ENCODE results near the gene PLCL2. TPM values are rescaled to one million over a fixed set of nuclear protein-coding genes. Genes with fewer than 3 reads are reported as not detected.

The PLCL2 gene
- total RNA-seq, 2 donors from 2014 or later, result 17.8 to 20.5 TPM

- ATAC-seq, result no peak
- no peak for DNase-seq (ENCODE audit: low spot score in 2 of 2)
- no peak overlapping the region for H3K27ac Mint-ChIP-seq
- peaks cover 66 to 68% of the 10 kb centered on the region in 2 donors for H3K36me3 Mint-ChIP-seq
- H3K9me3 Mint-ChIP-seq, result peaks cover 8 to 19% of the 10 kb centered on the region in 2 donors
Measured at GRCh38 chr3:17047894-17048293, 163.1 kb downstream of the PLCL2 start.

GRCh38 chr3:17050071-17050470 lies 165.3 kb downstream of the PLCL2 start:
- peaks cover 8 to 19% of the 10 kb centered on the region in 2 donors for H3K9me3 Mint-ChIP-seq
- H3K27ac Mint-ChIP-seq, result no peak overlapping the region
- no peak for ATAC-seq

DNA sequence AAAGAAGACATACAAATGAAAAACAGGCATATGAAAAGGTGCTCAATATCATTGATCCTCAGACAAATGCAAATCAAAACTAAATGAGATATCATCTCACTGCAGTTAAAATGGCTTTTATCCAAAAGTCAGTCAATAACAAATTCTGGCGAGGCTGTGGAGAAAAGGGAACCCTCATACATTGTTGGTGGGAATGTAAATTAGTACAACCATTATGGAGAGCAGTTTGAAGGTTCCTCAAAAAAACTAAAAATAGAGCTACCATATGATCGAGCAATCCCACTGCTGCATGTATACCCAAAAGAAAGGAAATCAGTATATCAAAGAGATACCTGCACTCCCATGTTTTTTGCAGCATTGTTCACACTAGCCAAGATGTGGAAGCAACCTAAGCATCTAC lies 165.8 kb downstream of the PLCL2 start:
- no peak overlapping the region for H3K27ac Mint-ChIP-seq
- H3K36me3 Mint-ChIP-seq, result peaks cover 67 to 78% of the 10 kb centered on the region in 2 donors
- ATAC-seq (no peak), DNase-seq (ENCODE audit: low spot score in 2 of 2) (no peak)
- peaks cover 8 to 19% of the 10 kb centered on the region in 2 donors for H3K9me3 Mint-ChIP-seq

More at GRCh38 chr3:17050071-17050470, 165.3 kb downstream of the PLCL2 start:
- peaks cover 71 to 78% of the 10 kb centered on the region in 2 donors for H3K36me3 Mint-ChIP-seq
- no peak for DNase-seq (ENCODE audit: low spot score in 2 of 2)

DNA sequence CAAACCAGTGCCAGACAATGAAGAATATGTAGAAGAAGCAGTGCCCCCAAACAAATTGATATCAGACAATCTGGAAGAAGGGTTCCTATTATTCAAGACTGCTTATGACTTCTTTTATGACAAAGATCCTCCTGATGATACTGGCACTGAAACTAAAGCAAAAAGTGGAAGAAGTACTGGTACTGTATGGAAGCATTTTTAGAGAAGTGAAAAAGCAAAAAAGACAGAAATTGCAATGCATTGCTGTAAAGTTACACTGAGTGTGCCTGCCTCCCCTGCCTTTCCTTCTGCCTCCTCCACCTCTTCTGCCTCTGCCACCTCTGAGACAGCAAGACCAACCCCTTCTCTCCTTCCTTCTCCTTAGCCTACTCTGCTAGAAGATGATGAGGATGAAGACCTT lies 167.6 kb downstream of the PLCL2 start:
- no peak for ATAC-seq
- DNase-seq (ENCODE audit: low spot score in 2 of 2), result no peak
- peak overlapping the region in 1 of 2 donors; percentile 41 for H3K27ac Mint-ChIP-seq
- H3K9me3 Mint-ChIP-seq, result peaks cover 8 to 19% of the 10 kb centered on the region in 2 donors
- H3K36me3 Mint-ChIP-seq, result peaks cover 50 to 60% of the 10 kb centered on the region in 2 donors

GRCh38 chr3:17054301-17054981 lies 169.7 kb downstream of the PLCL2 start:
- DNase-seq (ENCODE audit: low spot score in 2 of 2) (no peak), ATAC-seq (peak; percentile 66 to 70)
- H3K27ac Mint-ChIP-seq, result peak overlapping the region in 1 of 2 donors; percentile 36
- peaks cover 43 to 48% of the 10 kb centered on the region in 2 donors for H3K36me3 Mint-ChIP-seq
- H3K9me3 Mint-ChIP-seq, result peaks cover 5 to 12% of the 10 kb centered on the region in 2 donors

GRCh38 chr3:17054982-17055343 lies 170.2 kb downstream of the PLCL2 start:
- Mint-ChIP-seq H3K27ac (peak overlapping the region; percentile 36), H3K36me3 (peaks cover 39 to 44% of the 10 kb centered on the region in 2 donors), H3K9me3 (peaks cover 5 to 12% of the 10 kb centered on the region in 2 donors)
- no peak for ATAC-seq
- DNase-seq (ENCODE audit: low spot score in 2 of 2), result no peak

GRCh38 chr3:17055374-17056276 lies 170.9 kb downstream of the PLCL2 start:
- DNase-seq (ENCODE audit: low spot score in 2 of 2) (no peak), ATAC-seq (no peak)
- Mint-ChIP-seq H3K36me3 (peaks cover 32 to 37% of the 10 kb centered on the region in 2 donors), H3K27ac (peak overlapping the region; percentile 36), H3K9me3 (peaks cover 4 to 10% of the 10 kb centered on the region in 2 donors)

DNA sequence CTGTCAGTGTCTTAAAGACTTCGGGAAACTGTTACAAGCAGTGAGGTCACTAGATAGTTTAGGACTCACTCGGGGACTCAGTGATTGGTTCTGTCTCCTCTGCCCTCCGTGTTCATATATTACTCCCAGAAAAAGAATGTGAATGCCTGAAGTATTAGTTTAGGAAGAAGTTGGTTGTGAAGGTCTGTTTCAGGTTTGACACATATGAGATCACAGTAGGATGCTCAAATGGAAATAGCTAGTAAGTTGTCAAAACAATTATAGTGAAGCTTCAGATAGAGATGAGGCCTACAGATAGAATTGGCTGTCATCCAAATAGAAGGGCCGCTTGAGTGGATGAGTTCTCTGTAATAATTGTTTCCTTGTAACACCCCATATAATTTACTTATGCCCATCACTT lies 172.6 kb downstream of the PLCL2 start:
- ATAC-seq, result no peak
- no peak for DNase-seq (ENCODE audit: low spot score in 2 of 2)
- peaks cover 25 to 29% of the 10 kb centered on the region in 2 donors for H3K36me3 Mint-ChIP-seq
- H3K27ac Mint-ChIP-seq, result no peak overlapping the region
- no peaks in the 10 kb centered on the region for H3K9me3 Mint-ChIP-seq

DNA sequence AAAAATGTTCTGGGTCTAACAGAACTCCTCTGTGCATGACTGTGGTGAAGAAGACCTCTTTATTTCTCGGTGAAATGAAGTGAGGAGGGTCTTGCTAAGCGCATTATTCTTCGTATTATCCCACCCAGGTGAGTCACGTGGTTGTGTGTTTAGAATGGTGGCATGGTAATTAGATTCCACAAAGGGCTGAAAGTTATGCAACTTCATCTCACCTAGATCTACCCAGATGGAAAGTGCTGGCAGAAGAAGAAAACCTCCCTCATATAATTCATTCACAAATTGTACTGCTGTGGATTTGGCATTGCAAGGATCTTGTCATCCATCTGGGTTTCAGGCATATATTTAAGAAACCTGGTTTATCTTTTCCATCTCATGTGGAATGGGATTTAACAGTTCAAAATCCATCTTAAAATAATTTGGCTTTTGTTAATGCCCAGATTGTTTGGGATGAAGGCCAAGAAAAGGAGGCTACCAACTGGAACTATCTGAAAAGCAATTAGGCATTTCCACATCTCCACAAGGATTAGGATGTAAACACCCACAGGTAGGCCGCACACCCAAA lies 175.3 kb downstream of the PLCL2 start:
- no peak for DNase-seq (ENCODE audit: low spot score in 2 of 2)
- no peak for ATAC-seq
- peaks cover 0 to 6% of the 10 kb centered on the region in 2 donors for H3K9me3 Mint-ChIP-seq
- H3K27ac Mint-ChIP-seq, result no peak overlapping the region
- peaks cover 8 to 10% of the 10 kb centered on the region in 2 donors for H3K36me3 Mint-ChIP-seq

- DNase-seq (ENCODE audit: low spot score in 2 of 2) (no peak), ATAC-seq (no peak)
- H3K9me3 Mint-ChIP-seq, result peaks cover 0 to 6% of the 10 kb centered on the region in 2 donors
- H3K36me3 Mint-ChIP-seq, result peaks cover 4 to 10% of the 10 kb centered on the region in 2 donors
- no peak overlapping the region for H3K27ac Mint-ChIP-seq
Measured at GRCh38 chr3:17061005-17061404, 176.2 kb downstream of the PLCL2 start.

DNA sequence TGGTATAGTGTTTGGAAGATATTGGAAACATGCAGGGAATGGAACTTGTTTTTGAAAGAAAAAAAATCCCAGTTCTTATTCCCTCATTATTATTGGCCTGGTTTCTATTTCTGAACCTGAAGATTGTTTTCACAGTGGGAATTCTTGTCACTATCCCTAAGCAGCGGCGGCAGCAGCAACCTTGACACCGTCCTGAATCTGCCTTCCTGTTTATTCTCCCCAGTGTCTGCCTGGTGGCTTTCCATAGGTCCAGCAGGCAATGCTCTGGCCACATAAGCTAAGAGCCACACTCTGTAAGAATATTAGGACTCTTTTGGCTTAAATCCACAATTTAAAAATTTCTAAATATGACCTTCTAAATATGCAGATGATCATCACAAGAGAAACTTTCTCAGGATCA lies 178.0 kb downstream of the PLCL2 start:
- ATAC-seq (no peak), DNase-seq (ENCODE audit: low spot score in 2 of 2) (no peak)
- peaks cover 4 to 8% of the 10 kb centered on the region in 2 donors for H3K36me3 Mint-ChIP-seq
- H3K9me3 Mint-ChIP-seq, result peaks cover 0 to 6% of the 10 kb centered on the region in 2 donors
- H3K27ac Mint-ChIP-seq, result peak overlapping the region in 1 of 2 donors; percentile 48

GRCh38 chr3:17063596-17063995 lies 178.8 kb downstream of the PLCL2 start:
- ATAC-seq, result no peak
- Mint-ChIP-seq H3K9me3 (peaks cover 0 to 6% of the 10 kb centered on the region in 2 donors), H3K27ac (peak overlapping the region in 1 of 2 donors; percentile 48), H3K36me3 (peaks cover 4% of the 10 kb centered on the region in 2 donors)
- DNase-seq (ENCODE audit: low spot score in 2 of 2), result no peak

- DNase-seq (ENCODE audit: low spot score in 2 of 2) (no peak), ATAC-seq (no peak)
- no peak overlapping the region for H3K27ac Mint-ChIP-seq
- peaks cover 0 to 6% of the 10 kb centered on the region in 2 donors for H3K9me3 Mint-ChIP-seq
- peaks cover 12 to 16% of the 10 kb centered on the region in 2 donors for H3K36me3 Mint-ChIP-seq
Measured at GRCh38 chr3:17065315-17065714, 180.6 kb downstream of the PLCL2 start.

DNA sequence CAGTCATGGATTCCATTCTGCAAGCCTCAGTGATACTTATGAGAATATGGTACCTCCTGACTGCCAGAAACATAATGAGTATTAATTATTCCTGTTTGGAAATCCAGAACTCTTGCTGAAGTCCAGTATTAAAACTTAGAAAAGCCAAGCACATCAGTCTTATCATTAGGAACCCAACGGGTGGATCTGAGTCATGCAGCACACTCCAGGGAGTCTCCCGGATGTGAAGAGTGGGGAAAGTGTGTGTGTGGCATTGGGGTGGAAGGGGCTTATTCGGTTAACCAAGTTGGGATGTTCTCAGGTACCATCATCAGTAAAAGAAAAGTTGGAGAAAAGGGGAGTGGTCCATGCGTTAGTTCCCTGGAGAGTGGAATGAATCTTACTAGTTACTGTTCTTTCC lies 181.1 kb downstream of the PLCL2 start:
- no peak for ATAC-seq
- peaks cover 12 to 19% of the 10 kb centered on the region in 2 donors for H3K36me3 Mint-ChIP-seq

GRCh38 chr3:17069754-17070153 lies 185.0 kb downstream of the PLCL2 start:
- Mint-ChIP-seq H3K27ac (peak overlapping the region in 1 of 2 donors; percentile 13), H3K36me3 (peaks cover 13 to 26% of the 10 kb centered on the region in 2 donors), H3K9me3 (no peaks in the 10 kb centered on the region)
- DNase-seq (ENCODE audit: low spot score in 2 of 2) (no peak), ATAC-seq (no peak)

More for the DNA sequence above, 181.1 kb downstream of the PLCL2 start:
- no peak for DNase-seq (ENCODE audit: low spot score in 2 of 2)
- Mint-ChIP-seq H3K27ac (no peak overlapping the region), H3K9me3 (peaks cover 0 to 6% of the 10 kb centered on the region in 2 donors)

- ATAC-seq, result no peak
- no peak for DNase-seq (ENCODE audit: low spot score in 2 of 2)
- Mint-ChIP-seq H3K27ac (peak overlapping the region in 1 of 2 donors; percentile 13), H3K9me3 (no peaks in the 10 kb centered on the region), H3K36me3 (peaks cover 16 to 32% of the 10 kb centered on the region in 2 donors)
Measured at GRCh38 chr3:17070161-17070959, 185.6 kb downstream of the PLCL2 start.

All from activated naive CD4-positive, alpha-beta T cell treated with anti-CD3 and anti-CD28 coated beads, Interleukin-2, amount 50 U/mL, for 72 hours (primary cell).